ENCODE data around the gene ALG3. TPM values are rescaled to one million over a fixed set of nuclear protein-coding genes. Genes with fewer than 3 reads are reported as not detected.

ALG3 gene
- total and polyA plus RNA-seq, 2 experiments from 2014 or later: 76.9 to 109 TPM

- Mint-ChIP-seq H3K27me3 (ENCODE audit: insufficient read depth, low read depth, poor library complexity) (peaks cover 18% of the 10 kb centered on the region), H3K27ac (no peak overlapping the region), H3K4me3 (no peak overlapping the region), H3K9me3 (no peaks in the 10 kb centered on the region), H3K36me3 (ENCODE audit: low read depth) (no peaks in the 10 kb centered on the region), H3K4me1 (no peaks in the 10 kb centered on the region; the same call in 1 of the 3 replicates)
- H3F3A ChIP-seq (replicated peaks; ENCODE audit: low read depth): no peaks in the 10 kb centered on the region
- 0 out of 2 replicates have a peak, but pooled peaks cover 4% of the 10 kb centered on the region for H4K20me1 ChIP-seq (replicated peaks; ENCODE audit: insufficient read depth)
- H3K27ac ChIP-seq (ENCODE audit: low read depth): no peak overlapping the region
- TF ChIP-seq EZH2 (IDR thresholded peaks at IDR 0.05; ENCODE audit: low read depth, unreplicated experiment) (no peak), ZNF462 (CRISPR knock-in tag; IDR thresholded peaks at IDR 0.05) (no peak), POLR2AphosphoS5 (IDR thresholded peaks at IDR 0.05; ENCODE audit: low read depth) (no peak), JUNB (IDR thresholded peaks at IDR 0.05; ENCODE audit: unreplicated experiment) (no peak), ETS1 (IDR thresholded peaks at IDR 0.05) (no peak), ZNF114 (CRISPR knock-in tag; IDR thresholded peaks at IDR 0.05) (no peak), REST (IDR thresholded peaks at IDR 0.05; ENCODE audit: unreplicated experiment) (no peak), EZH2phosphoT487 (IDR thresholded peaks at IDR 0.05; ENCODE audit: unreplicated experiment) (no peak), ZNF331 (CRISPR knock-in tag; IDR thresholded peaks at IDR 0.05; ENCODE audit: low read depth) (no peak), CREB1 (CRISPR knock-in tag; IDR thresholded peaks at IDR 0.05; ENCODE audit: low read depth) (no peak), NANOG (IDR thresholded peaks at IDR 0.05; ENCODE audit: borderline replicate concordance) (no peak), STAT1 (IDR thresholded peaks at IDR 0.05; ENCODE audit: unreplicated experiment) (no peak)
- TF ChIP-seq, protein P1, sequence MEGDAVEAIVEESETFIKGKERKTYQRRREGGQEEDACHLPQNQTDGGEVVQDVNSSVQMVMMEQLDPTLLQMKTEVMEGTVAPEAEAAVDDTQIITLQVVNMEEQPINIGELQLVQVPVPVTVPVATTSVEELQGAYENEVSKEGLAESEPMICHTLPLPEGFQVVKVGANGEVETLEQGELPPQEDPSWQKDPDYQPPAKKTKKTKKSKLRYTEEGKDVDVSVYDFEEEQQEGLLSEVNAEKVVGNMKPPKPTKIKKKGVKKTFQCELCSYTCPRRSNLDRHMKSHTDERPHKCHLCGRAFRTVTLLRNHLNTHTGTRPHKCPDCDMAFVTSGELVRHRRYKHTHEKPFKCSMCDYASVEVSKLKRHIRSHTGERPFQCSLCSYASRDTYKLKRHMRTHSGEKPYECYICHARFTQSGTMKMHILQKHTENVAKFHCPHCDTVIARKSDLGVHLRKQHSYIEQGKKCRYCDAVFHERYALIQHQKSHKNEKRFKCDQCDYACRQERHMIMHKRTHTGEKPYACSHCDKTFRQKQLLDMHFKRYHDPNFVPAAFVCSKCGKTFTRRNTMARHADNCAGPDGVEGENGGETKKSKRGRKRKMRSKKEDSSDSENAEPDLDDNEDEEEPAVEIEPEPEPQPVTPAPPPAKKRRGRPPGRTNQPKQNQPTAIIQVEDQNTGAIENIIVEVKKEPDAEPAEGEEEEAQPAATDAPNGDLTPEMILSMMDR (conservative IDR thresholded peaks at IDR 0.05; ENCODE audit: low read depth in 2 of 2): no peak
- H3K4me2 ChIP-seq: no peak overlapping the region
- DNase-seq (ENCODE audit: low spot score): no peak
- no peak overlapping the region for H2AFZ ChIP-seq
- no peaks in the 10 kb centered on the region for H3K36me3 ChIP-seq (ENCODE audit: insufficient read depth)
- H3K27me3 ChIP-seq (ENCODE audit: insufficient read depth): peaks cover 32% of the 10 kb centered on the region
- no peak for ATAC-seq
- no peaks in the 10 kb centered on the region for H3K79me2 ChIP-seq (replicated peaks; ENCODE audit: insufficient read depth)
- no peaks in the 10 kb centered on the region for H3K9me2 ChIP-seq (ENCODE audit: insufficient read depth)
- H3K4me3 ChIP-seq: no peak overlapping the region
- H3K4me1 ChIP-seq (ENCODE audit: insufficient read depth): no peaks in the 10 kb centered on the region
Measured at GRCh38 chr3:184223946-184224345, 24.8 kb downstream of the ALG3 start.

All from GM23338 (cell line).